ENCODE data around the gene SAPCD2. TPM values are rescaled to one million over a fixed set of nuclear protein-coding genes. Genes with fewer than 3 reads are reported as not detected.

The SAPCD2 gene
- polyA plus RNA-seq, 1 donor from 2014 or later = 0.22 TPM

- Histone ChIP-seq H3K27me3 (ENCODE audit: insufficient read depth, low read depth, low read length) (no peaks in the 10 kb centered on the region), H3F3A (ENCODE audit: insufficient read depth, low read length, poor library complexity, severe bottlenecking) (no peaks in the 10 kb centered on the region), H3K9me2 (ENCODE audit: insufficient read depth, low read length) (no peaks in the 10 kb centered on the region), H4K20me1 (ENCODE audit: insufficient read depth) (no peaks in the 10 kb centered on the region), H3K79me2 (replicated peaks; ENCODE audit: insufficient read depth, low read length) (no peaks in the 10 kb centered on the region), H3K4me3 (ENCODE audit: low read length) (no peak overlapping the region), H3K9ac (ENCODE audit: low read length) (no peak overlapping the region), H3K36me3 (ENCODE audit: insufficient read depth, low read length) (no peaks in the 10 kb centered on the region), H3K4me2 (ENCODE audit: low read length) (no peak overlapping the region), H3K9me3 (ENCODE audit: low read length) (no peaks in the 10 kb centered on the region), H2AFZ (ENCODE audit: low read depth, low read length) (no peak overlapping the region), H3K27ac (ENCODE audit: low read length) (no peak overlapping the region)
- no peak for TF ChIP-seq REST (IDR thresholded peaks at IDR 0.05; ENCODE audit: borderline replicate concordance)
- TF ChIP-seq RAD21 (conservative IDR thresholded peaks at IDR 0.05) = no peak
Measured at GRCh38 chr9:137062384-137062783, 8.0 kb downstream of the SAPCD2 start.

DNA sequence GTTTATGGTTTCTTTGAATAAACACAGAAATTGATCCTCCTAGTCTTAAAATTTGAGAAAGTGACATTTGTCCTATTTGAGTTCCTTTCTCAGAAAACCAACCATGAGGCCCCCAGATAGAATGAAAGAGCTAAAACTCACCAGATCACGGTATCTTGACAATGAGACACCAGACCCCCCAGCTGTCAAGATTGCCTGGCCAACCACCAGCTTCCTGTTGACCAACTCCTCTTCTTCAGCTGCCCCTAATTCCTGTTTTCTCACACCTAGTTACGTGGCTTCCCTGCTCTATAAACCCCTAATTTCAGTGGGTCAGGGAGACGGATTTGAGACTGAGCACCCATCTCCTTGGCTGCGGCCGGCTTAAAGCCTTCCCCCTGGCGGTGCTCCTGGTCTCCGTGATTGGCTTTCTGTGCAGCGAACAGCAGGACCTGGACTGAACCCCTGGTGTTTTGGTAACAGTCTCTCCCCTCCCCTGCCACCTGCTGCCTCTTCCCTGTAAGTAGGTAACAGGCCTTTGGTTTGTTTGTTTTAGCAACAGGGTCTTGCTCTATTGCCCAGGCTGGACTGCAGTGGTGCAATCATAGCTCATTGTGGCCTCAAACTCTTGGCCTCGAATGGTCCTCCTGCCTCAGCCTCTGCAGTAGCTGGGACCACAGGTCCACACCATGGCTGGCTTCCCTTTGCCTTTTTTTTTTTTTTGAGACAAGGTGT, 11.7 kb downstream of the SAPCD2 start:
- H3K36me3 ChIP-seq (ENCODE audit: insufficient read depth, low read length) = no peaks in the 10 kb centered on the region
- H3K4me3 ChIP-seq (ENCODE audit: low read length) = no peak overlapping the region
- no peaks in the 10 kb centered on the region for H4K20me1 ChIP-seq (ENCODE audit: insufficient read depth)
- no peaks in the 10 kb centered on the region for H3K79me2 ChIP-seq (replicated peaks; ENCODE audit: insufficient read depth, low read length)
- no peak overlapping the region for H3K4me2 ChIP-seq (ENCODE audit: low read length)
- H3K9me3 ChIP-seq (ENCODE audit: low read length) = no peaks in the 10 kb centered on the region
- H3K27me3 ChIP-seq (ENCODE audit: insufficient read depth, low read depth, low read length) = peaks cover 20% of the 10 kb centered on the region
- no peak overlapping the region for H3K27ac ChIP-seq (ENCODE audit: low read length)
- H2AFZ ChIP-seq (ENCODE audit: low read depth, low read length) = no peak overlapping the region
- no peaks in the 10 kb centered on the region for H3K9me2 ChIP-seq (ENCODE audit: insufficient read depth, low read length)
- TF ChIP-seq TAF1 (IDR thresholded peaks at IDR 0.05; ENCODE audit: low read depth) = no peak
- TF ChIP-seq MXI1 (conservative IDR thresholded peaks at IDR 0.05; ENCODE audit: poor library complexity, severe bottlenecking) = no peak
- TF ChIP-seq RAD21 (conservative IDR thresholded peaks at IDR 0.05) = no peak
- TF ChIP-seq SMC3 (conservative IDR thresholded peaks at IDR 0.05; ENCODE audit: poor library complexity) = no peak
- TF ChIP-seq POLR2AphosphoS5 (IDR thresholded peaks at IDR 0.05) = no peak
- no peak for TF ChIP-seq EP300 (conservative IDR thresholded peaks at IDR 0.05; ENCODE audit: poor library complexity, severe bottlenecking)
- TF ChIP-seq REST (IDR thresholded peaks at IDR 0.05; ENCODE audit: borderline replicate concordance) = no peak
- no peak for TF ChIP-seq CTCF (IDR thresholded peaks at IDR 0.05; ENCODE audit: poor library complexity, severe bottlenecking)
- no peak for TF ChIP-seq EZH2 (IDR thresholded peaks at IDR 0.05; ENCODE audit: borderline replicate concordance, insufficient read depth, low read length, poor library complexity, severe bottlenecking)
- H3F3A ChIP-seq (ENCODE audit: insufficient read depth, low read length, poor library complexity, severe bottlenecking) = no peaks in the 10 kb centered on the region
- no peak overlapping the region for H3K9ac ChIP-seq (ENCODE audit: low read length)
